Measurements from ENCODE around the gene IL1R2. TPM values are rescaled to one million over a fixed set of nuclear protein-coding genes. Genes with fewer than 3 reads are reported as not detected.

Gene IL1R2
- total and polyA plus RNA-seq, 3 donors from 2014 or later, result 2.2 to 3.7 (median 2.7) TPM

- TF ChIP-seq CTCF (IDR thresholded peaks at IDR 0.05), result no peak
- no peak for TF ChIP-seq POLR2A (IDR thresholded peaks at IDR 0.05)
- Histone ChIP-seq H3K4me1 (no peaks in the 10 kb centered on the region), H3K27me3 (no peaks in the 10 kb centered on the region), H3K27ac (no peak overlapping the region), H3K36me3 (ENCODE audit: low read depth, missing control alignments) (no peaks in the 10 kb centered on the region), H3K4me3 (no peak overlapping the region), H3K9me3 (no peaks in the 10 kb centered on the region)
- no peak for DNase-seq
- WGBS, 2 donors, result 88% methylated on average over 11 of the region's 11 CpGs
- intact Hi-C loops (cut with DNase I; ENCODE audit: low total_unique reads), result no loop called here
These were observed 29.5 kb upstream of the IL1R2 start for GRCh38 chr2:101962309-101962708.

GRCh38 chr2:101963198-101963597 is 28.6 kb upstream of the IL1R2 start:
- no peak for TF ChIP-seq CTCF (IDR thresholded peaks at IDR 0.05)
- TF ChIP-seq POLR2A (IDR thresholded peaks at IDR 0.05), result no peak
- Histone ChIP-seq H3K4me1 (no peaks in the 10 kb centered on the region), H3K27ac (no peak overlapping the region), H3K9me3 (no peaks in the 10 kb centered on the region), H3K4me3 (no peak overlapping the region), H3K27me3 (no peaks in the 10 kb centered on the region), H3K36me3 (ENCODE audit: low read depth, missing control alignments) (no peaks in the 10 kb centered on the region)
- intact Hi-C loops (cut with DNase I; ENCODE audit: low total_unique reads), result no loop called here
- no peak for DNase-seq
- WGBS, 2 donors, result 61 to 86% methylated on average over 3 to 4 of the region's 4 CpGs

- intact Hi-C loops (cut with DNase I; ENCODE audit: low total_unique reads), result no loop called here
- WGBS, 2 donors, result 86 to 93% methylated on average over 7 of the region's 7 CpGs
- H3K27me3 ChIP-seq, result no peaks in the 10 kb centered on the region
- no peak overlapping the region for H3K4me3 ChIP-seq
- DNase-seq, result no peak
- TF ChIP-seq CTCF (IDR thresholded peaks at IDR 0.05) (no peak), POLR2A (IDR thresholded peaks at IDR 0.05) (no peak)
- H3K9me3 ChIP-seq, result no peaks in the 10 kb centered on the region
- H3K4me1 ChIP-seq, result no peaks in the 10 kb centered on the region
- H3K36me3 ChIP-seq (ENCODE audit: low read depth, missing control alignments), result no peaks in the 10 kb centered on the region
- no peak overlapping the region for H3K27ac ChIP-seq
These were observed 23.8 kb upstream of the IL1R2 start for GRCh38 chr2:101967826-101968513.

GRCh38 chr2:101969723-101970122 is 22.0 kb upstream of the IL1R2 start:
- Histone ChIP-seq H3K4me1 (no peaks in the 10 kb centered on the region), H3K36me3 (ENCODE audit: low read depth, missing control alignments) (no peaks in the 10 kb centered on the region), H3K27me3 (no peaks in the 10 kb centered on the region), H3K9me3 (no peaks in the 10 kb centered on the region), H3K27ac (no peak overlapping the region), H3K4me3 (no peak overlapping the region)
- TF ChIP-seq CTCF (IDR thresholded peaks at IDR 0.05) (no peak), POLR2A (IDR thresholded peaks at IDR 0.05) (no peak)
- DNase-seq, result no peak
- 98% methylated on average over 3 of the region's 3 CpGs for WGBS, 2 donors
- intact Hi-C loops (cut with DNase I; ENCODE audit: low total_unique reads), result no loop called here

- intact Hi-C loops (cut with DNase I; ENCODE audit: low total_unique reads), result no loop called here
- no peak for DNase-seq
- WGBS, 2 donors, result 87 to 88% methylated on average over 1 of the region's 1 CpG
- Histone ChIP-seq H3K27ac (no peak overlapping the region), H3K27me3 (no peaks in the 10 kb centered on the region), H3K4me3 (no peak overlapping the region), H3K4me1 (no peaks in the 10 kb centered on the region), H3K36me3 (ENCODE audit: low read depth, missing control alignments) (no peaks in the 10 kb centered on the region), H3K9me3 (no peaks in the 10 kb centered on the region)
- TF ChIP-seq POLR2A (IDR thresholded peaks at IDR 0.05), result no peak
- TF ChIP-seq CTCF (IDR thresholded peaks at IDR 0.05), result no peak
These were observed 20.9 kb upstream of the IL1R2 start for GRCh38 chr2:101970901-101971300.

All from testis (tissue), 3 donors.